Motor neuron (in vitro differentiated cells): Measurements from ENCODE around the gene NUDT7. TPM values are rescaled to one million over a fixed set of nuclear protein-coding genes. Genes with fewer than 3 reads are reported as not detected.

Experiments used
- ATAC-seq, 8 experiments: fragments of 200-7000 bp; cut with Tn5 transposase; replicated peaks in 6 of 8; 2 replicates each; pipeline ENCODE4 v1.8.0; 2021; ENCODE audit warnings: mild to moderate bottlenecking in 8 of 8, moderate library complexity in 8 of 8
- H3K27ac ChIP-seq, 2 donors: fragments of 250-450 bp; sonication (Bioruptor Pico); 2 replicates each; pipeline ENCODE4 v1.9.0; 2021; ENCODE audit warnings: antibody characterized with exemption in 2 of 2, mild to moderate bottlenecking in 2 of 2, moderate library complexity in 1 of 2
- H3K4me1 ChIP-seq, 2 donors: fragments of 250-450 bp; sonication (Bioruptor Pico); replicated peaks in 1 of 2; 2 replicates each; pipeline ENCODE4 v1.6.1; 2021; ENCODE audit warnings: antibody characterized with exemption in 2 of 2, mild to moderate bottlenecking in 2 of 2, moderate library complexity in 1 of 2
- H3K4me3 ChIP-seq, 5 donors: fragments of 250-450 bp; sonication (Bioruptor Pico); 2 replicates each; pipeline ENCODE4 v1.9.0; 2021; ENCODE audit warnings: antibody characterized with exemption in 5 of 5, mild to moderate bottlenecking in 5 of 5, moderate library complexity in 4 of 5
- WGBS, 10 experiments: fragments of 450-650 bp; shearing (Covaris generic); methylation state at CpG; one replicate each; pipeline ENCODE4 v1.0.0; 2022; 5-methylcytosine and 5-hydroxymethylcytosine counted together
- in situ Hi-C, 9 experiments: fragments of 400-800 bp; cut with MboI; loops; one replicate each; pipeline ENCODE4 v1.15.0; 2021; ENCODE audit warnings: low sequenced_read_pairs in 9 of 9, low pct_unique_long_range_greater_than_20kb in 2 of 9; ENCODE audit not compliant: unreplicated experiment in 9 of 9
- total RNA-seq, 8 experiments: library from RNA; unstranded; fragments of 300-600 nt; gene quantifications; 2 replicates each; pipeline versions ENCODE4 v1.2.3 to v1.2.4, GENCODE V29; 2022

The NUDT7 gene
- total RNA-seq, 8 experiments from 2014 or later, result 4.1 to 14.2 (median 8.8) TPM

- no peaks in the 10 kb centered on the region for H3K4me1 ChIP-seq
- 63 to 98% (median 79%) methylated on average over 1 to 11 of the region's 11 CpGs; no CpG with 5 or more reads in 2 of the 10 experiments for WGBS, 10 experiments
- no peak for ATAC-seq
Measured at GRCh38 chr16:77732241-77732946, 10.1 kb downstream of the NUDT7 start.

GRCh38 chr16:77736879-77737278, 14.6 kb downstream of the NUDT7 start:
- no peak for ATAC-seq
- in situ Hi-C loops, result no loop called here
- Histone ChIP-seq H3K4me1 (no peaks in the 10 kb centered on the region), H3K4me3 (no peak overlapping the region), H3K27ac (no peak overlapping the region)
- WGBS, 10 experiments, result 0 to 100% (median 75%) methylated on average over 1 of the region's 1 CpG; no CpG with 5 or more reads in 3 of the 10 experiments

More at GRCh38 chr16:77732241-77732946, 10.1 kb downstream of the NUDT7 start:
- in situ Hi-C loops, result no loop called here
- no peak overlapping the region for H3K4me3 ChIP-seq
- H3K27ac ChIP-seq, result no peak overlapping the region

- no peak overlapping the region for H3K4me3 ChIP-seq
- WGBS, 10 experiments, result 49 to 100% (median 83%) methylated on average over 1 to 8 of the region's 10 CpGs; no CpG with 5 or more reads in 1 of the 10 experiments
- H3K27ac ChIP-seq, result no peak overlapping the region
- H3K4me1 ChIP-seq, result no peaks in the 10 kb centered on the region
- in situ Hi-C loops, result no loop called here
- ATAC-seq, result peak in 3 of 8 experiments; percentile 73 to 86 (median 81)
Measured at GRCh38 chr16:77738706-77739558, 16.6 kb downstream of the NUDT7 start.

GRCh38 chr16:77739559-77739892, 17.2 kb downstream of the NUDT7 start:
- in situ Hi-C loops, result no loop called here
- Histone ChIP-seq H3K27ac (no peak overlapping the region), H3K4me1 (no peaks in the 10 kb centered on the region), H3K4me3 (no peak overlapping the region)
- ATAC-seq, result no peak
- WGBS, 10 experiments, result 0 to 67% (median 0%) methylated on average over 1 of the region's 1 CpG; no CpG with 5 or more reads in 7 of the 10 experiments

- in situ Hi-C loops, result no loop called here
- peak in 1 of 8 experiments; percentile 64 for ATAC-seq
Measured at GRCh38 chr16:77744141-77744540, 21.8 kb downstream of the NUDT7 start.

GRCh38 chr16:77745972-77746371, 23.7 kb downstream of the NUDT7 start:
- Histone ChIP-seq H3K4me3 (no peak overlapping the region), H3K27ac (no peak overlapping the region), H3K4me1 (peaks cover 6 to 9% of the 10 kb centered on the region in 2 donors)
- in situ Hi-C loops, result no loop called here
- WGBS, 10 experiments, result 0 to 100% (median 53%) methylated on average over 1 of the region's 1 CpG; no CpG with 5 or more reads in 4 of the 10 experiments
- ATAC-seq, result no peak

More at GRCh38 chr16:77744141-77744540, 21.8 kb downstream of the NUDT7 start:
- no peak overlapping the region for H3K4me3 ChIP-seq
- H3K4me1 ChIP-seq, result peaks cover 6 to 9% of the 10 kb centered on the region in 2 donors
- 0 to 90% (median 78%) methylated on average over 1 to 4 of the region's 4 CpGs; no CpG with 5 or more reads in 2 of the 10 experiments for WGBS, 10 experiments
- H3K27ac ChIP-seq, result no peak overlapping the region

GRCh38 chr16:77748421-77749005, 26.2 kb downstream of the NUDT7 start:
- Histone ChIP-seq H3K4me3 (no peak overlapping the region), H3K4me1 (peaks cover 6 to 23% of the 10 kb centered on the region in 2 donors), H3K27ac (no peak overlapping the region)
- in situ Hi-C loops, result no loop called here
- 0 to 88% (median 54%) methylated on average over 1 to 5 of the region's 7 CpGs; no CpG with 5 or more reads in 3 of the 10 experiments for WGBS, 10 experiments
- ATAC-seq, result peak in 3 of 8 experiments; percentile 27 to 67 (median 60)

GRCh38 chr16:77749415-77749814, 27.1 kb downstream of the NUDT7 start:
- no peak for ATAC-seq
- Histone ChIP-seq H3K4me3 (no peak overlapping the region), H3K27ac (no peak overlapping the region), H3K4me1 (peaks cover 6 to 23% of the 10 kb centered on the region in 2 donors)
- 14 to 100% (median 43%) methylated on average over 1 of the region's 1 CpG; no CpG with 5 or more reads in 5 of the 10 experiments for WGBS, 10 experiments
- in situ Hi-C loops, result no loop called here

- no peak for ATAC-seq
- 29 to 93% (median 80%) methylated on average over 2 to 5 of the region's 5 CpGs; no CpG with 5 or more reads in 2 of the 10 experiments for WGBS, 10 experiments
Measured at GRCh38 chr16:77758046-77758445, 35.7 kb downstream of the NUDT7 start.

GRCh38 chr16:77758508-77758907, 36.2 kb downstream of the NUDT7 start:
- in situ Hi-C loops, result no loop called here
- 0 to 100% (median 60%) methylated on average over 1 to 2 of the region's 2 CpGs; no CpG with 5 or more reads in 1 of the 10 experiments for WGBS, 10 experiments
- no peak for ATAC-seq
- Histone ChIP-seq H3K4me3 (no peak overlapping the region), H3K27ac (no peak overlapping the region), H3K4me1 (peaks cover 0 to 8% of the 10 kb centered on the region in 2 donors)

More at GRCh38 chr16:77758046-77758445, 35.7 kb downstream of the NUDT7 start:
- Histone ChIP-seq H3K27ac (no peak overlapping the region), H3K4me1 (peaks cover 0 to 12% of the 10 kb centered on the region in 2 donors), H3K4me3 (no peak overlapping the region)
- in situ Hi-C loops, result no loop called here

- in situ Hi-C loops, result no loop called here
- peaks cover 0 to 8% of the 10 kb centered on the region in 2 donors for H3K4me1 ChIP-seq
- H3K4me3 ChIP-seq, result no peak overlapping the region
- 13 to 100% (median 92%) methylated on average over 1 of the region's 1 CpG; no CpG with 5 or more reads in 2 of the 10 experiments for WGBS, 10 experiments
- peak in 1 of 8 experiments; percentile 39 for ATAC-seq
- H3K27ac ChIP-seq, result no peak overlapping the region
Measured at GRCh38 chr16:77759201-77759600, 36.9 kb downstream of the NUDT7 start.

GRCh38 chr16:77759821-77760220, 37.5 kb downstream of the NUDT7 start:
- whole genome bisulfite sequencing, 10 experiments, result 17 to 80% (median 72%) methylated on average over 1 to 3 of the region's 3 CpGs; no CpG with 5 or more reads in 2 of the 10 experiments
- in situ Hi-C loops, result no loop called here
- H3K4me1 ChIP-seq, result peaks cover 0 to 8% of the 10 kb centered on the region in 2 donors
- no peak overlapping the region for H3K27ac ChIP-seq
- no peak for ATAC-seq
- no peak overlapping the region for H3K4me3 ChIP-seq
